C4-2B (cell line): ENCODE results near the gene TBC1D25.

Experiments used
- ZFX ChIP-seq: fragments of 450-650 bp; IDR thresholded peaks from 2 replicates; pipeline ENCODE4 v1.6.1; 2017
- TF ChIP-seq, protein P1 (sequence below): fragments of 450-650 bp; conservative IDR thresholded peaks from 2 replicates; pipeline ENCODE4 v1.5.1; 2017; ENCODE audit warnings: mild to moderate bottlenecking

- TF ChIP-seq, protein P1, sequence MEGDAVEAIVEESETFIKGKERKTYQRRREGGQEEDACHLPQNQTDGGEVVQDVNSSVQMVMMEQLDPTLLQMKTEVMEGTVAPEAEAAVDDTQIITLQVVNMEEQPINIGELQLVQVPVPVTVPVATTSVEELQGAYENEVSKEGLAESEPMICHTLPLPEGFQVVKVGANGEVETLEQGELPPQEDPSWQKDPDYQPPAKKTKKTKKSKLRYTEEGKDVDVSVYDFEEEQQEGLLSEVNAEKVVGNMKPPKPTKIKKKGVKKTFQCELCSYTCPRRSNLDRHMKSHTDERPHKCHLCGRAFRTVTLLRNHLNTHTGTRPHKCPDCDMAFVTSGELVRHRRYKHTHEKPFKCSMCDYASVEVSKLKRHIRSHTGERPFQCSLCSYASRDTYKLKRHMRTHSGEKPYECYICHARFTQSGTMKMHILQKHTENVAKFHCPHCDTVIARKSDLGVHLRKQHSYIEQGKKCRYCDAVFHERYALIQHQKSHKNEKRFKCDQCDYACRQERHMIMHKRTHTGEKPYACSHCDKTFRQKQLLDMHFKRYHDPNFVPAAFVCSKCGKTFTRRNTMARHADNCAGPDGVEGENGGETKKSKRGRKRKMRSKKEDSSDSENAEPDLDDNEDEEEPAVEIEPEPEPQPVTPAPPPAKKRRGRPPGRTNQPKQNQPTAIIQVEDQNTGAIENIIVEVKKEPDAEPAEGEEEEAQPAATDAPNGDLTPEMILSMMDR: no peak
- no peak for TF ChIP-seq ZFX
Measured at GRCh38 chrX:48507246-48507645, 32.3 kb upstream of the TBC1D25 start.
